ENCODE data around the gene AKR7A3.

- TF ChIP-seq CTCF (IDR thresholded peaks at IDR 0.05) (no peak), POLR2A (IDR thresholded peaks at IDR 0.05) (no peak)
Observed at GRCh38 chr1:19305880-19306279, 17.3 kb upstream of the AKR7A3 start.
